COR-L47 (cell line): Measurements from ENCODE around the gene LRRC73.
"Not testable (repeated sequence)": the region's sequence is repeated elsewhere in the genome, so short reads cannot be mapped to it uniquely, and the experiment has no call there.

Experiments used
- DNase-seq: peaks from one replicate; lab custom pipeline; 2025; lab: John Stamatoyannopoulos, UW

LRRC73 gene

GRCh38 chr6:43491750-43492661 is 18.1 kb downstream of the LRRC73 start:
- no peak for DNase-seq

GRCh38 chr6:43490523-43490939 is 19.6 kb downstream of the LRRC73 start:
- DNase-seq, result no peak

DNA sequence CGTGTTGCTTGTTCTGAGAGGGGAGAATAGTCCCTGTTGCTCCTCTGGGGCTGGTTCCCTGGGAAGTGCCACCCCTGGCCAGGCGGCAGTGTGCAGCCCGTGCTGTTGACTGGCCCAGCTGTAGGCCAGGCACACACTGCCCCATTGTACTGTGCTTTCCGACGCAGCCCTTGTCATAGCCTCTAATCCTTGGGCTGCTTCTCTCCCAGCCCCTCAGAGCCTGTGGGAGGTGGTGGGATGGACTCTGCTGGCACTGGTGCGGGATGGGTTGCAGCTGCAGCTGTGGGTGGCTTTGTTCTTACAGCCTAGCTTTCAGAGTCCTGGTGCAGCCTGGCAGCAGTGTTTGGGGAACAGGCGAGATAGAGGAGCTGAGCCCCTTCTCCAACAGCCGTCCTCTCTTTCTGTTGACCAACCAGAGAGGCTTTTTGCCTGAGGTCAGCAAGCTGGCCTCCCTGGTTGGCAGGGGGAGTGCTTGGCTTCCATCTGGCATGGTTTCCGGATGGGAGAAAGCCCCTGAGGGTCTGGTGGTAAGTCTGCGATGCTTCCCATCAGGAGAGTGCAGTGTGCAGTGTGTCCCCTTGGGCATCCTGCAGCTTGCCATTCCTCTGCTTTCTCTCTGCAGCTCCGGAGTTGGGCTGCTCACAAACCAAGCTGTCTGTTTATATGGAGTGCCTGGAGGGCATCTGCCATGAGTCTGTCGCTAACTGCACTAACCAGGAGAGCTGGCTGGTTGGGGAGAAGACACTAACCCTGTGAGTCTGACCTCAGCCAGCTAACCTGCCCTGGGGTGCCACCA is 20.7 kb downstream of the LRRC73 start:
- no peak for DNase-seq

DNA sequence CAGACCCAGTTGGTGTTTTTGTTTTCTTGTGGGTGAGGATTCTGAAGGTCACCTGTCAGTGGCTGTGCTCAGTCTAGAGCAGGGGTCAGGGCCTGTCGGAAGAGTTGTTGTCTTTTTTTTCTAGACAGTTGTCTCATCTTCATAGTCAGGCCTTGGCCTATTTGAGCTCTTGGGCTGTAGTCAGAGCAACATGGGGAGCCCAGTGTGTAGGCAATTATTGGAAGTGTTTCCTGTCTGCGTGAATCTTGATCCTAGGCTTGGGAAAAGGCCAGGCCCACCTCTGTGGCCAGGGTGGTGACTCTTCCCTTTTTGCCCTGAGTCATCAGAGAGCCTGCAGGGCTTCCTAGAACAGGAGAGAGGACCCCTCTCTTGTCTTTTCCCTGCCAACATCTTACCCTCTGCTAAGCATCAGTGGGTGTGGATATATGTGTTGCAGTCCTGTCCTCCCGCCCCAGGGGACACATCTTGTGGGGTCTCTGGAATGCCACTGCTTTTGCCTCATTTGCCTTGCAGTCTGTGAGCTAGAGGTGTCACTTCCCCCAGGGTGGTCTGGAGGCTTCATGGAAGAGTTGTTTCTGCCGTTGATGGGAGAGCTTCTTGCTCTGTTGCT is 21.4 kb downstream of the LRRC73 start:
- no peak for DNase-seq

DNA sequence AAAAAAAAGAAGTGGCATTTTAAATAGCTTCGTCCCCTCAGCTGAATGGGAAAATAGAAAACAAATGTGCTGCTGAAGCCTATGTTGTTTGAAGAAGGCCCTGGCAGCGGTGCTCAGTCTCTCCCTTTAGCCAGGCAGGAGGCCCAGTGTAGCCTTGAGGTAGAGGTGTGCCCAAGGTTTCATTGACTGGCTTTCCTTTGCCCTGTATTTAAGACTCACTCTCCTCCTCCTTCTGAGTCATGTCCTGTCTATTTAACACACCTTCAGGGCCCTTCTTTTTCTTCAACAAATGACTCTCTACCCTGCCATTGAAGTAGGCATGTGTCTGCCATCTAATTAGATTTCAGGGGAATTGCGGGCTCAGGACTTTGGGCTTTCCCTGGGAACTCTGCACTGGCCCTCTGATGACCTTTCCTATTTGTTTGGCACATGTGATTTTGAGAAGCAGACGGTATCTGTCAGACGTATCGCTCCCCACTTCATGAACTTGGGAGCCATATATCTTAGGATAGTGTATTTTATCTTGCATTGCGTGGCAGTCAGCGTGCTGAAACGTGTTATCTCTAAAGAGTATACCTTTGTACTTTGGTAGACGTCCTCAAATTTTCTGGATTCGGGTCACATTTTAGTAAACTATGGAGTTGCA is 28.4 kb downstream of the LRRC73 start:
- no peak for DNase-seq

DNA sequence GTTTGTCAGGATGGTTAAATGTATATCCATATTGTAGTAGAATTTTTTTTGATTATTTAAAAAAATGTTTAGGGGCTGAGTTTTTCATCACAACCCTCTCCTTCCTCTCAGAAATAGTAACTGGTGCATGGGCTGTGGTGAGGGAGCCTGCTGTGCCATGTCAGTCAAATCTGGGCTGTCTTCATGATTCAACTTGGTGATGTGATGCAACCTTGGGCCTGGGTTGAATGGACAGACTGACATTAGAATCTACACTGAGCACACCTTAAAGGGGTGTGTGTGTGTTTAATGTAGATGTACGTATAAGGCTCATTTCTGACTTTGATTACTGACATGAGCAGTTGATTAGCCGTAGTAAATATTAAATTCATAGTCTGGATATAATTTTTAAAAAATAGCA is 29.1 kb downstream of the LRRC73 start:
- no peak for DNase-seq

GRCh38 chr6:43478008-43478372 is 32.2 kb downstream of the LRRC73 start:
- no peak for DNase-seq

- DNase-seq, result peak; percentile 88
These were observed 32.7 kb downstream of the LRRC73 start, which contains the start of gene TJAP1 for GRCh38 chr6:43477235-43478007. TSS of gene TJAP1 (plus strand) at chr6:43477570. CDS start at chr6:43499002, 21,432 bp downstream.

- DNase-seq, result no peak
These were observed 33.4 kb downstream of the LRRC73 start for GRCh38 chr6:43476746-43477145.

- DNase-seq, result no peak
These were observed 34.6 kb downstream of the LRRC73 start for GRCh38 chr6:43475516-43475915.

DNA sequence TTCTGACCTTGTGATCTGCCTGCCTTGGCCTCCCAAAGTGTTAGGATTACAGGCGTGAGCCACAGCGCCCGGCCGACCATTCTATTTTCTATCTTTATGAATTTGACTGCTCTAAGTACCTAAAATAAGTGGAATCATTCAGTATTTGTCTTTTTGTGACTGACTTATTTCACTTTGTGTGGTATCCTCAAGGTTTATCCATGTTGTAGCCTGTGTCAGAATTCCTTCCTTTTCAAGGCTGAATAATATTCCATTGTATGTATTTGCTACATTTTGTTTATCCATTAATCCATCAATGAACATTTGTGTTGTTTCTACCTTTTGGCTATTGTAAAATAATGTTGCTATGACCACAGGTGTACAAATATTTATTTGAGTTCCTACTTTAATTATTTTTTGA is 37.6 kb downstream of the LRRC73 start:
- DNase-seq, result no peak

- no peak for DNase-seq
These were observed 38.7 kb downstream of the LRRC73 start for GRCh38 chr6:43471399-43471798.

DNA sequence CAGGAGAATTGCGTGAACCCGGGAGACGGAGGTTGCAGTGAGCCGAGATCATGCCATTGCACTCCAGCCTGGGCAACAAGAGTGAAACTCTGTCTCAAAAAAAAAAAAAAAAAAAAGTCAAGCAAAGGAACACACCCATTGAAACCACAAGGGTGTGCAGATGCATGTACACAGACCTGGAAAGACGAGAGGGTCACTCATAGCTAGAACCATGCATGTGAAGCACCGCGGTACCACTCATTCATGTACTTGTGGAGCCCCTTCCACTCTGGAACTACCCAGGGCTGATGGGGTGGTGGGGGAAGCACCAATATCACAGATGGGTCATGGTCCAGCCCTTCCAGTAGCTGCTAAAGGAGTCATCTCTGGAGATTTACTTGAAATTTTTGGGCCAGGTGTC is 40.2 kb downstream of the LRRC73 start:
- no peak for DNase-seq

DNA sequence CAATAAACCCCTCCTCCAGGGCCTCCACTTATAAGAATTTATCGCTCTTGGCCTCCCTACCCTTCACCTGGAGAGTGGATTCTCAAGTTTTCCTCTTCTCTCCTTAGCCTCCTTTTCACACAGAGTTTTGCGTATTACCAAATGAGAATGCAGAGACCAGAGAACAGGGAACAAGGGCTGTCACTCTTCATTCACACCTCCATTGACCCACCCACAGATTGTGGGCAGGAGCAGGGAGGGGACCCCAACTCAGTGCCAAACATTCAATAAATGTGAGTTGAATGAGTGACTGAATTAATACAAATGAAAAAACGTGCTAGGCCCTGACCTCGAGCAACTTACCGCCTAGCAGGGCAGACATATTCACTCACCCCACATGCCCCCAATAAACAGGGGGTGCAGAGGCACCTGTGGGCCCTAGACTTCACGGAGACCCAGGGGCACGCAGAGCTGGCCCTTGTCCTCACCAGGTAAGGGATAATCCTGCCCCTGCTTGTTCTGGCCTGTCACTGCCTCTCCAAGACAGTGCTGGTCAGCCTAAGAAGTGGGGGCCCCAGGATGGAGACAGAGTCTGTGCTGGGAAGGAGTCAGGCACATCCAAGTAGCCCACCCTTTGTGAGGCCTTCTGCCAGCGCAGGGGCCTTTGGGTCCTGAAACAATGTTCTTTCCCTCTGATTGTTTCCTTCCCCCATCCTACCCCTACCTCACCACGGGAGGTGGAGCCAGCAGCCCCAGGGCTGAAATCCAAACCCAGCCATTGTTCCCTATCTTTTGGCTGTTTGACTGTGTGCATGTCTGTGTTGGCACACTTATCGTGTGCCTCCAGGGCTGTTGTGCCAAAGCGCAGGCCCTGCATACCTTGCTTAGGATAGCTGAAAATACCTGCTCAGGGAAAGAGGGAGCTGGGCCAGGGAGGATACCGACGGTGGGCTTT is 41.1 kb downstream of the LRRC73 start:
- DNase-seq, result no peak

- DNase-seq, result no peak
These were observed 41.9 kb downstream of the LRRC73 start for GRCh38 chr6:43468240-43468639.

- DNase-seq, result no peak
These were observed 42.4 kb downstream of the LRRC73 start for GRCh38 chr6:43467752-43468151.

GRCh38 chr6:43467265-43467664 is 42.9 kb downstream of the LRRC73 start:
- not testable (repeated sequence) for DNase-seq

DNA sequence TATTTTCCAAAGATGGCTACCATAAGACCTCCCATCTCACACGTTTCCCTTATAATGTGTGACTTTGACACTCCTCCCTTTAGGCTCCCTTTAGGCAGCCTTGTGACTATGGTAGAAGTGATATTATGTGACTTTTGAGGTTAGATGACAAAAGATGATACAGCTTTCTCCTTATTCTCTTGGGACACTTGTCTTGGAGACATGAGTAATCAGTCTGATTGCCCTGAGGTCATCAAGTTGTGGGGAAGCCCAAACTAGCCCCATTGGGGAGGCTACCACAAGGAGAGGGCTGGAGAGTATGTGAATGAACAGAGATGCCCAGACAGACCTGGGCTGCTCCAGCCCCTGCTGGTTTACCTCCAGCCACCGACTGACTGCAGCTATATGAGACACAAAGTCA is 44.2 kb downstream of the LRRC73 start:
- DNase-seq, result no peak

GRCh38 chr6:43464337-43464736 is 45.8 kb downstream of the LRRC73 start:
- no peak for DNase-seq

DNA sequence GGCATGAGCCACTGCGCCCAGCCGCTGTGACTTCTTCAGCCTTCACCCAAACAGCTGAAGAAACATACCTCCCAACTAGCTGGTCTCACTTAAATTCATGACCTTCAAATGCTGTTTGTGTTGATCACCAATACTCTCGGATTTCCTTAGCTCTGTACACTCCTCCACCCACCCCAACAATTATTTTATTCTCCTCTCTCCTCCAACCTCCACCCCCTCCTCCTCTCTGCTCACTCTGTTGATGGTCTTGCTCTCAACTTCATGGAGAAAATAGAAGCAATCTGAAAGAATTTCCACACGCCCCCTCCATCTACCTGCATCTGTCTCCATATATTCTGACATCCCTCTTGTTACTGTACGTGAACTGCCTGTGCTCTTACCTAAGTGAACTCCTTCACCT is 48.2 kb downstream of the LRRC73 start:
- DNase-seq, result no peak
